Activated T-cell treated with anti-CD3 and anti-CD28 coated beads, Interleukin-2, amount 50 U/mL, for 48 hours (primary cell): ENCODE data around the gene BBOF1.
"Not testable (repeated sequence)": the region's sequence is repeated elsewhere in the genome, so short reads cannot be mapped to it uniquely, and the experiment has no call there.

Source experiments
- DNase-seq, 2 experiments: peaks; one replicate each; pipeline ENCODE4 v3.0.0-alpha.2; 2020

Gene BBOF1, protein sequence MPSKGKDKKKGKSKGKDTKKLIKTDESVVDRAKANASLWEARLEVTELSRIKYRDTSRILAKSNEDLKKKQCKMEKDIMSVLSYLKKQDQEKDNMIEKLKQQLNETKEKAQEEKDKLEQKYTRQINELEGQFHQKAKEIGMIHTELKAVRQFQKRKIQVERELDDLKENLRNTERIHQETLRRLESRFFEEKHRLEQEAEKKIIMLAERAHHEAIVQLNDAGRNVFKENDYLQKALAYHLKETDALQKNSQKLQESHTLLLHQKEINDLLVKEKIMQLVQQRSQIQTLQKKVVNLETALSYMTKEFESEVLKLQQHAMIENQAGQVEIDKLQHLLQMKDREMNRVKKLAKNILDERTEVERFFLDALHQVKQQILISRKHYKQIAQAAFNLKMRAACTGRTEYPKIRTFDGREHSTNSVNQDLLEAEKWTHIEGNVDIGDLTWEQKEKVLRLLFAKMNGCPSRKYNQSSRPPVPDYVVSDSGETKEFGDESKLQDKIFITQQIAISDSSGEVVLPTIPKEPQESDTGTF

DNA sequence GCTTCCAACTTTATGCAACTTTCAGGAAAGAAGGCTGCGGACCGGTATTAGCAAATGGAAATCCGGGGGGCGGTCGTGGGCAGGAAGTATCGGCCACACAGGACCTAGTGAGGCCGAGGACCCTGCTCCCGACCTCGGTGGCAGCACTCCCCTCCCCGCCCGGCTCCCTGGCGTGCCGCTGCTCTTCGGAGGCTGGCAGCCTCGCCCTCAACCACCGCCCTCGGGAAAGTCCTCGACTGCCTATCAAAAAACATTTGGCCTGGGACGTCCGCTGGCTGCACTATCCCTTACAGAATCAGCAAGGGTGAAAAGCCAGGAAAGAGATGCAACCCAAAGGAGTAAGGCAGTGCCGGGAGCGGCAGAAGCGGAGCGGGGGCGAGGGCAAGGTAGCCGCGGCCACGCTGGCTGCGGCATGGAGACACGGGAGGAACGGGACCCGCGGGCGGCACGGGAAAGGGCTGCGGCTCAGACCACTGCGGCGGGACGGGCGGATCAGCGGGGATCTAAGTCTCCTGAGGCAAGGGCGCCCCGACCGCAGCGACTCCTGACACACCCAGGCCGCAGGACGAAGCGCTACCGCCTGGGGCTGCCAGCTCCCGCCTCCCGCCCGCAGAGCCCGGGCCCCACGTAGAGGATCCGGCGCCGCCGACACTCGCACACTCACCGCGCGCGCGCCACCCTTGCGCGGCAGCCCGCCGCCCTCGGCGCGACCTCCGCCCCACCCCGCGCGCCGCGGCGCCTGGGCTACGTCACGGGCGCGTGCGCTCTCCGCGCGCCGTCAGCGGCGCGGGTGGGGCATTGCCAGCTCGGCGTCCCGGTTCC is at the start of gene BBOF1, which contains the start of gene ENTPD5:
TSS of gene BBOF1 (plus strand) at position 764 of the 822 bp plus-strand sequence. CDS start 130 bp downstream, outside the sequence.
TSS of gene ENTPD5 (minus strand) at position 703 of the 822 bp plus-strand sequence. CDS start 31,186 bp downstream, outside the sequence.
- DNase-seq: peak; percentile 83 to 89

DNA sequence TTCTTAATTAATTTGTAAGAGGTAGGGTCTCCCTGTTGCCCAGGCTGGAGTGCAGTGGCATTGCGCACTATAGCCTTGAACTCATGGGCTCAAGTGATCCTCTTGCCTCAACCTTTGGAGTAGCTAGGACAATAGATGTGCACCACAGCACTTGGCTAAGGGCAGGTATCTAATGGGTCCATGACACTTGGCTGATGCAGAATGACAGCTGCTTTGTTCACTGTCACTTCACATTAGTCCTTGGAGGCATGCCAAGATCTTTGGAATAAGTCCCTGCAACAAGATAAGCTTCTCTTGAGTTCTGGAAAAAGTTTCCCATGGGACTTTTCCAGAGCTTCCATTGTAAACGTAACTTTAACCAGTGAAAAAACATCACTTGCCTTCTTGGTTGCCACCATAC is 45.7 kb upstream of the BBOF1 start:
- DNase-seq: no peak

DNA sequence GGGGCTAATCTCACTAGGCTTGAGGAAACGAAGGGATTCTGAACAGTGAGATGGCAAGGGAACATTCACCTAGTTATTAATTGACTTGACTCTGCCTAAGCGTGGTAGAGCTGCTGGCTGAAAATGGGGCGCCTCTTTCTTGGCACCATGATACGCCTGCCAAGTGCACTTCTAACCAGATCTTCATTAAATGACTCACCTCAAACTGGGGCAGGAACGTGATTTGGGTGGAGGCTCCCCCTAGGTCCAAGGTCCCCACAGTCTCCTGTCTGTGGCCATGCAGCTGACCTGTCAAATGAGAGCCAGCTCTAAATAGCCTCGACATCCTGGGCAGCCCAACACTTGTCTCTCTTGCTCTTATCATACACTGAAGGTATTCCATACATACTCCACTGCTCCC is 43.0 kb upstream of the BBOF1 start:
- no peak for DNase-seq

DNA sequence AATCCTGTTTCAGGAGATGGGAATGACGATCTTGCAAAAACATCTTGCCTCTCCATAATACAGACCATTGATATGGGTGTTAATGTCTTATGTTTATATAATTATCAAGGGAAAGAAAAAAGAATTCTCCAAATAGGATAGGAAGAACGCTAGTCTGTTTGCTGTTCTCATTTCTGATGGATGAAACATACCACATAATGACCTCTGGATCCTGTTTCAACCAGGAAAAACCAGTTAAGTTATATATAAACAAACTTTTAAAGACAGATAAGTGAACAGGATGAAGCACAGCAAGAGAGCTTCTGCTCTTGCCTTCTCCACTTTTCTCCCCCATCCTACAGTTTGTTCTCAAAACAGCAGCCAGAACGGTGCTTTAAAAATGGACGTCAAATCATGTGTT is 41.3 kb upstream of the BBOF1 start:
- DNase-seq: no peak

DNA sequence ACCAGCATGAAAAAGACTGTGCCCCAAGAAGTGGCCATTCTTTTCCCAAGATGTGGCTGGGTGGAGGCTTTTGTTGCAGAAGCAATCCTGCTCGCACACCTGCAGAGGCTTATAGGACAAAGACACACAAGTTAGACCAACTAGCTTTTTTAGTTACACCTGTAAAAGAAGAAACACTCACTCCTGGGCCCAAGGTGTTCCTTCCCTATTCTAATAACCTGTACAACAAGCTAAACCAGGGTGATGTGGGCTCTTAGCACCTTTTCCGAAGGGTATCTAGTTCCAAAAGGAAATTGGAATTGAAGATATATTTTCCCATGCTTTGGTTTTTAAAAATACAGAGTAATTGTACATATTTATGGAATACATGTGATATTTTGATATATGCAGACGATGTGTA is 31.1 kb upstream of the BBOF1 start:
- no peak for DNase-seq

DNA sequence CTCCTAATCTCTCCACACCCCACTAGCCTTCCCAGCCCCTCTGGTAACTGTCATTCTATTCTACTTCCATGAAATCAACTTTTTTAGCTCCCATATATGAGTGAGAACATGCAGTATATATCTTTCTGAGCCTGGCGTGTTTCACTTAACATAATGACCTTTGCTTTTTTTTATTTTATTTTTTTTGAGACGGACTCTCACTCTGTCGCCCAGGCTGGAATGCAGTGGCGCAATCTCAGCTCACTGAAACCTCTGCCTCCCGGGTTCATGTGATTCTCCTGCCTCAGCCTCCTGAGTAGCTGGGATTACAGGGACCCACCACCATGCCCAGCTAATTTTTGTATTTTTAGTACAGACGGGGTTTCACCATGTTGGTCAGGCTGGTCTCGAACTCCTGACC is 30.5 kb upstream of the BBOF1 start:
- DNase-seq: not testable (repeated sequence)

DNA sequence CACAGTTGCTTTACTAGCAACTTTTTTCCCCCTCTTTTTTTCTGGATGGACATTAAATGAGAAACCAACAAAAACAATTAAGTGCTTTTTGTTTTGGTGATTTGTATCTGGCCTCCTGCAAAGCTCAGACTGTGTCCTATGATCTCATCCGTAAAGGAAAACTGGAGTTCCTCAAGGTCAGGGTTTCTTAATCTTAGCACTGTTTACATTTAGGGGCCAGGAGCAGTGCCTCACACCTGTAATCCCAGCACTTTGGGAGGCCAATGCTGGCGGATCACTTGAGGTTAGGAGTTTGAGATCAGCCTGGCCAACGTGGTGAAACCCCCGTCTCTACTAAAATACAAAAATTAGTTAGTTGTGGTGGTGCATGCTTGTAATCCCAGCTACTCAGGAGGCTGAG is 28.1 kb upstream of the BBOF1 start:
- no peak for DNase-seq

DNA sequence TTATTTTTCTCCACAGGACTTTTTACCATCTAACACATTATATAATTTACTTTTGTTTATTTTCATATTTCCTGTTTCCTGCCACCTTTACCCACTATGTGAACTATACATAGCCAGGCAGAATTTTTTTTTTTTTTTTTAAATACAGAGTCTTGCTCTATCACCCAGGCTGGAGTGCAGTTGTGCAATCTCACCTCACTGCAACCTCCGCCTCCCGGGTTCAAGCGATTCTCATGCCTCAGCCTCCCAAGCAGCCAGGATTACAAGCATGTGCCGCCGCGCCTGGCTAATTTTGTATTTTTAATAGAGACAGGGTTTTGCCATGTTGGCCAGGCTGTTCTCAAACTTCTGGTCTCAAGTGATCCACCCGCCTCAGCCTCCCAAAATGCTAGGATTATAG is 24.2 kb upstream of the BBOF1 start:
- DNase-seq: not testable (repeated sequence)

DNA sequence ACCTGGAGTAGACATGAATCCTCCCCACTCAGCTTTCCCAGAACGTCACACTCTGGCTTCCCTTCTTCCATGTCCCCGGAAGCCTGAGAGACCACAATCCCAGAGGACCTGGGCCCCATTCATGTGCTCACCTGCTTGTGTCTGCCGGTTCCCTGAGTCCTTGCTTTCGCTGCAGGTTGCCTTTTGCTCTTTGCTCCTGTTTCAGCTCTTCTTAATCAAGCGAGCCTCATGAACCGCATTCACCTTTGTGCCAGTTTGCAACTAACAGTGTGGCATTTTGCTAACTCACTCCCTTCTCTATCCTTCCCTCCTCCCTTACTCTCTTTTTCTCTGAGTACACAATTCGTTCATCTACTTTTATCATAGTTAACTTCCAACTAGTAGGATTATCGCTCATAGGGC is 23.2 kb upstream of the BBOF1 start:
- DNase-seq: no peak

DNA sequence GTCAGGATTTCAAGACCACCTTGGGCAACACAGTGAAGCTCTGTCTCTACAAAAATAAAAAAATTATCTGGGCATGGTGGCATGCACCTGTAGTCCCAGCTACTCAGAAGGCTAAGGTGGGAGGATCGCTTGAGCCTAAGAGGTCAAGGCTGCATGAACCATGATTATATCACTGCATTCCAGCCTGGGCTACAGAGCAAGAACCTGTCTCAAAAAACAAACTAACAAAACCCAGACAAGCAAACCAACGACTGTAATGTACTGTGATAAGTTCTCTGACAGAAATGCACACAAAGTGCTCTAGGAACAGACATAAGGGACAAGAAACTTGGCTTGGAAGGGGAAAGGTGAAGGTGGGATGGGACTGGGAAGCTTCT is 22.4 kb upstream of the BBOF1 start:
- DNase-seq: no peak

DNA sequence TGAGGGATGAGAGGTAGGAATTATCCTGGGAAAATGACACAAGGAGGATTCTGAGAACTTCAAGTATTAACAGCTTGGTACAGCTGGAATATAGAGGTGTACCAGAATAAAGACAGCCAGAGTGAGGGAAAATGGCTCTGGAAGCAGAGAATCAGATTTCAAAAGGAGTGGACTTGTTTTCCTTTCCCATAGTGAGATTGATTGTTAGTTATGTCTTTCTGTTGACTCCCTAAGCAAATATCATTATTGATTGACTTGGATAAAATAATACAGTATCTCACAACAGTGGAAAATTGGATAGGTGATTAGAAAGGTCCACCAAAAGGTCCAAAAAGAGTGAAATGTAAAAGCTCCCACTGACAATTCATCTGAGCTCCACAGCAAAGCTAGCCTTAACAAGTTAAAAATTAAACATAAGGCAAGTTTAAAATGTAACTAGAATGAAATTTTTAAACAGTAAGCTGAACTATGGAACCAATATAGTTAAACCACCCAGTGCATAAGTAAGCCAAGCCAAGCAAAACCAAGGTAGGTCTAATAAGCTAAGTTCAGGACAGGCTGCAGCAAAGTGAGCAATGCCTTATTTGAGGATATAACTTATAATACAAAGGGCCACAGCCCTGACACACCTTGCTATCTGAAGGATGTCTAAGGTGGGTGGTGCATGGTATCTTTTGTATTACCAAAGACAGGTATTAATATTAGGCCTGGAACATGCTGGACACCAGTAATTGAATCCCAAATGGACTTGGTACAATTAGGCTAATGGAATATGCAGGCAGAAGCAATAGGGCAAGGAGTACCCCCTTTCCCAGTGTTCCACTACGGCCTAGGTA is 21.8 kb upstream of the BBOF1 start:
- no peak for DNase-seq

DNA sequence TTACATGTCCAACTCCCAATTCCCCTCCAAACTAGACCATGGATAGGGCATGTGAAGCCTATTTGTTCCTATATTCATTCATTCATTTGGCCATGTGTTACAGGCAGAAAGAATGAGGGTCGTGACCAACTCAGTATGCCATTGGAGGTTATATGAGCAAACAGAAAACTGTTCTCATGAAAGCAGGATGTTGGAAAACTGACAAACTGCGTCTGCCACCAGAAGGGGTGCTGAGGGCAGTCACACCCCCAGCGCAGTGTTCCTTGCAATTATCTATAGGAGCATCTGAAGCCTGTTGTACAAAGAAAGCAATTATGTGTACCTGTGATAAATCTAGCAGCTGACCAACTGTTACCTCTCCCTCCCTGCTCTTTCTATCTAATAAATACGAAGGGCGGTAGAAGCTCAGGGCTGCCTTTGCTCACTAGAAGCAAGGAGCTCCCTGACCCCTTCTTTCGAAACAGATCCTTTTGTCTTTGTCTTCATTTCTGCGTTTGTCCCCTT is 21.2 kb upstream of the BBOF1 start:
- DNase-seq: no peak

DNA sequence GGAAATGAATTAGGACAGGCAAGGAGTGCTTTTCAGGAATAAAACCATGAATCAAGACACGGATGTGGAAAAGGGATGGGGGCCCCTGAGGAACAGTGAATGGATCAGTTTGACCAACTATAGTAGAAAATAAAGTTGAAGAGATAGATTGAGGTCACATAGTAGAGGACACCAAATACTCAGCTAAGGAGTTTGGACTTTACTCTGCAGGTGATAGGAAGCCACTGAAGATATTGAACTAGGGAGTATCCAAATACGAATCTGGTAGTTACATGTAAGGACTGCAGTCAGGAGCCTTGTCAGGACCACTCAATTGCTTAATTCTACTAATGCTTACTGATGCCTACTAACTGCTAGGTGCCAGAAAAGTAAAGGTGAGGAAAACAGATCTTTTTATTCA is 20.4 kb upstream of the BBOF1 start:
- no peak for DNase-seq

DNA sequence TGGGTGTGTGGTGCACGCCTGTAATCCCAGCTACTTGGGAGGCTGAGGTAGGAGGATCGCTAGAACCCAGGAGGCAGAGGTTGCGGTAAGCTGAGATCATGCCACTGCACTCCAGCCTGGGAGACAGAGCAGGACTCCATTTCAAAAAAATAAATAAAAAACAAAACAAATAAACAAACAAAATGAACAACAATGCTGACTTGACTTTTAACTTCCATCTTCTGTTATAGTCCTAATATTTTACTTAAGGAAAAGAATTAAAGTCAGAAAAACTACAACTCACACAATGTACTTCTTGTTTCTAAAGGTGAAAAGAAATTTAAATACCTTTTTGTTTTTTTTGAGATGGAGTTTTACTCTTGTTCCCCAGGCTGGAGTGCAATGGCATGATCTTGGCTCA is 13.5 kb upstream of the BBOF1 start:
- not testable (repeated sequence) for DNase-seq

DNA sequence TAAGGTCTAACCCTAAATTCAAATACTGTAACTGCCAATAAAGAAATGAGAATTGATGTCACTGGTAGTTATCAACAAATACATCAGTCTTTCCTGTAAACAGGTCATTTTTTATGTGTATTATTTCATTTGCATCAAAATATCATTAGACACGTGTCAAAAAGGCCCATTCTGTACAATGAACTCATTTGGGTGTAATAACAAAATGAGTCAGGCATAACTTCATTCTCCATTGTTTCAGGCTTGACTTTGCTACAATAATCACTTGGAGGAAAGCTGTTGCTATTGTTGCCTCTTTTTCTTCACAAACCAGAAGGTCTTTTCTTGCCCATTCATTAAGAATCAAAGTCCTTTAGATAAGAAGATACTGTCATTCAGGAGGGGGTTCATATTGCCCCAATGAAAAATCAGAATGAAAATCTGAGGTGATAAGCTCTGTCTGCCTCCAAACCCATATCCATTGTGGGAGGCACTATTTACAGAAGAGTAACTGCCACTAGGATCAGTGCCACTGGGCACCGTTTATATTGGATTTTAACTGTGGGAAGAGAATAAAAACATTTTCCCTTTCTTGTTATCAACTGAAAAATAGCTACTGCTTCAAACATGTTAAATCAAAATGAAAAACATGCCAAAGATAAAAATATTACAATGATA is 10.2 kb upstream of the BBOF1 start:
- no peak for DNase-seq

DNA sequence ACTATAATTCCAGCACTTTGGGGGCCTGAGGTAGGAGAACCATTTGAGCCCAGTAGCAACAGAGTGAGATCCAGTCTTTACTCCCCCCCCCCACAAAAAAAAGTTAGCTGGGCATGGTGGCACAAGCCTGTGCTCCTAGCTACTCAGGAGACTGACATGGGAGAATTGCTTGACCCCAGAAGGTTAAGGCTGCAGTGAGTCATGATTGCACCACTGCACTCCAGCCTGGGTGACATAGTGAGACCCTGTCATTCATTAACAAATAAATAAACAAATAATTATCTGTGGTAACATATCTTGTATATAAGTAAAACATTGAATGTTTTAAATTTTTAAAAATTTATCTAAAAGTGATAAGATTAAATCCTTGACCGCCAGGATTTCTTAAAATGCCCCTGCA is 4.8 kb upstream of the BBOF1 start:
- DNase-seq: no peak

DNA sequence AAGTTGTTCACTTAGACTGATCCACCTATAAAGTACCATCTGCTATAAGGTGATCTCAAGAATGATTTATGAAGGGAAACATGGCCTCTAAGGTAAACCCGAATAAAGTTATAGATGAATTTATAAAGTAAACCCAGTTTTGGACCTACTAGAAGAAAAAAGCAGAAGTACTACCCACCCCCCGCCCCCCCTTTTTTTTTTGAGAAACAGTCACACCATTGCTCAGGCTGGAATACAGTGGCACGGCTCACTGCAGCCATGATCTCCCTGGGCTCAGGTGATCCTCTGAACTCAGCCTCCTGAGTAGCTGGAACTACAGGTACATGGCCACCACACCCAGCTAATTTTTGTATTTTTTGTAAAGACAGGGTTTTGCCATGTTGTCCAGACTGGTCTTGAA is 4.0 kb upstream of the BBOF1 start:
- DNase-seq: no peak

DNA sequence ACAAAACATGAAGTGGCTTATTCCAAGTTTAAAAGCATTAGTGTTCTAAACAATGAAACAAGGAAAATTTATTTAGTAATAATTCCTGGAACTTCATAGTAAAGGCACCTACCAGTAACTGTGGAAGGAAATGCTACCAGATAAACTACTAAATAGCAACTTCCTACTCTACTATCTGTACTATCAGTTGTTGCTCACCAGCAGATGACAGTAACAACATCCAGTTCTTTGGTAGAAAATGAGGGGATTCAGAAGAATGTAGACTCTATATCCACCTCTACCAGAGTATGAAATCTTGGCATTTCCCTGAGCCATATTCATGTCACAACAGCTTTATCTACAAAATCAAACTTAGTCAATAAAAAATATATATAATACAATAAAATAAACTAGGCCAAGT is 3.2 kb upstream of the BBOF1 start:
- no peak for DNase-seq

DNA sequence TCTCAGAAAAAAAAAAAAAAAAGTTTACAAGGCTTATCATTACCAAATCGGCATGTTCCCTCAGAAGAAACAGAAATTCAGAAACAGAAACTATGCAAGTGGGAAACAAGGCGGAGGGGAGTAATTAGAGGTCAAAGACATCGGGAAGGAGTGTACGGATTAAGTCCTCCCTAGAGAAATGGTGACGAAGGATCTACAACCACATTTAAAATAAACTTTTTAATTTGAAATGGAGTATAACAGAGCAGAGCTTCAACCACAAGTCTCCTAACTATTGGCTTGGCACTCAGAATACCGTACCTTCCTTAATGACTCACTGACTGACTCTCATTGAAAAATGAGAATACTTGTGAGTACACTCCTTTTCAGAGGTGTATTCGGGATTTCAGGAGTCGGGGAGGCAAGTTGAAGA is 969 bp upstream of the BBOF1 start:
- no peak for DNase-seq

DNA sequence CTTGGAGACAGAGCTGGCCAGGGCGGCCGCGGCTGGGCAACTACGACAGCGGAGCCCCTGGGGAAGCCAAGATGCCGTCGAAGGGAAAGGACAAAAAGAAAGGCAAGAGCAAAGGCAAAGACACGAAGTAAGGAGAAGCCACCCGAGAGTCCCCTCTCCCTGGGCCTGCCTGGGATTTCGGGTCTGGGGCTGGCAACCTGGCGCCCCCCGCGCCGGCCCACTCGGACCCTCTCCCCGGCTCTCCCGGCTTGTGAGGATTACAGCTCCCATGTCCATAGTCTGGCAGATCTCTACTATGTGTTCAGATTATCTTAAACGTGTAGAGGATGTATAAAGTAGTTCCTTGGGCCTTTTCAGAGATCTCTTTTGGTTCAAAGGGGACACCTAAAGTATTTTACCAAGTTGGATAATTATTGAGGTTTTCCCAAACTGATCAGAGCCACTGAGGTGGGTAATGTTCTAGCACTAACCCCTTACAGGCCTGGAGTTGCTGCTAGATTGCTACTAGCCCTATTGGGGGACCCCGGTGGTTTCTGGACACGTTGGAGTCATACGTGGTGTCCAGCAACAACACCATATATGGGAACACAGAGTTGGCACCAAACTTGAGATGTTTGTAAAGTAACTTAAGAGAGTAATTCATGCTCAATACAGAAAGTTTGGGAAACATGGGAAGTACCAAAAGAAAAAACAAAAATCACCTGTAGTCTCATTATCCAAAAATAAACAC is 424 bp downstream of the BBOF1 start:
- DNase-seq: no peak

DNA sequence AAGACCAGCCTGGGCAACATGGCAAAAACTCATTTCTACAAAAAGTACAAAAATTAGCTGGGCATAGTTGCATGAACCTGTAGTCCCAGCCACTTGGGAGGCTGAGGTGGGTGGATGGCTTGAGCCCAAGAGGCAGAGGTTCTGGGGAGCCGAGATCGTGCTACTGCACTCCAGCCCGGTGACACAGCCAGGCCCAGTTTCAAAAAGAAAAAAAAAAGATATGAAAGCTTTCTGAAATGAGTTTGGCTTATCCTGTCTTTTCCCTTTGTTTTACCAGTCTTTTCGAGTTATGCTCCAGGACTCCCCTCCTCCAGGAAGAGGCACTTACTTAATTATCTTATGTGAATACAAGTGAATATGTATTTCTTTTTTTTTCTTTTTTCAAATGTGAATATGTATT is 3.2 kb downstream of the BBOF1 start:
- DNase-seq: no peak
